GM19372 (cell line): Measurements from ENCODE around the gene CA11.

Experiments
- ATAC-seq: cut with Tn5 transposase; IDR thresholded peaks from one replicate; pipeline ENCODE4 v1.9.1; 2021; ENCODE audit warnings: mild to moderate bottlenecking, low read depth, moderate library complexity; ENCODE audit not compliant: unreplicated experiment

Gene CA11

GRCh38 chr19:48616041-48616436, 29.9 kb downstream of the CA11 start:
- ATAC-seq, result no peak

- ATAC-seq, result no peak
Observed at GRCh38 chr19:48615231-48616040, 30.6 kb downstream of the CA11 start.

- ATAC-seq, result no peak
Observed at GRCh38 chr19:48614436-48615230, 31.4 kb downstream of the CA11 start, which contains the start of gene FAM83E. TSS of gene FAM83E (minus strand) at chr19:48615076. CDS start at chr19:48613372, 1,704 bp downstream.

- ATAC-seq, result no peak
Observed at GRCh38 chr19:48613852-48614435, 32.0 kb downstream of the CA11 start.

GRCh38 chr19:48613024-48613851, 32.7 kb downstream of the CA11 start:
- ATAC-seq, result no peak

- ATAC-seq, result no peak
Observed at GRCh38 chr19:48611872-48612271, 34.1 kb downstream of the CA11 start.

- ATAC-seq, result no peak
Observed at GRCh38 chr19:48609571-48610108, 36.3 kb downstream of the CA11 start.

- no peak for ATAC-seq
Observed at GRCh38 chr19:48608798-48609263, 37.2 kb downstream of the CA11 start.

GRCh38 chr19:48607359-48607755, 38.6 kb downstream of the CA11 start:
- no peak for ATAC-seq

GRCh38 chr19:48606463-48607358, 39.3 kb downstream of the CA11 start, which contains the start of gene SPACA4:
TSS of gene SPACA4 (plus strand) at chr19:48606742. CDS start at chr19:48606979, 237 bp downstream.
- ATAC-seq, result no peak

- ATAC-seq, result no peak
Observed at GRCh38 chr19:48603850-48604249, 42.1 kb downstream of the CA11 start.

GRCh38 chr19:48603449-48603848, 42.5 kb downstream of the CA11 start:
- no peak for ATAC-seq

GRCh38 chr19:48603001-48603400, 43.0 kb downstream of the CA11 start:
- no peak for ATAC-seq

GRCh38 chr19:48600679-48601417, 45.1 kb downstream of the CA11 start:
- ATAC-seq, result no peak

GRCh38 chr19:48598996-48599700, 46.8 kb downstream of the CA11 start:
- no peak for ATAC-seq

- no peak for ATAC-seq
Observed at GRCh38 chr19:48596679-48597465, 49.1 kb downstream of the CA11 start.

GRCh38 chr19:48596237-48596636, 49.8 kb downstream of the CA11 start:
- no peak for ATAC-seq
